ENCODE measurements around the gene GALNT12.

DNA sequence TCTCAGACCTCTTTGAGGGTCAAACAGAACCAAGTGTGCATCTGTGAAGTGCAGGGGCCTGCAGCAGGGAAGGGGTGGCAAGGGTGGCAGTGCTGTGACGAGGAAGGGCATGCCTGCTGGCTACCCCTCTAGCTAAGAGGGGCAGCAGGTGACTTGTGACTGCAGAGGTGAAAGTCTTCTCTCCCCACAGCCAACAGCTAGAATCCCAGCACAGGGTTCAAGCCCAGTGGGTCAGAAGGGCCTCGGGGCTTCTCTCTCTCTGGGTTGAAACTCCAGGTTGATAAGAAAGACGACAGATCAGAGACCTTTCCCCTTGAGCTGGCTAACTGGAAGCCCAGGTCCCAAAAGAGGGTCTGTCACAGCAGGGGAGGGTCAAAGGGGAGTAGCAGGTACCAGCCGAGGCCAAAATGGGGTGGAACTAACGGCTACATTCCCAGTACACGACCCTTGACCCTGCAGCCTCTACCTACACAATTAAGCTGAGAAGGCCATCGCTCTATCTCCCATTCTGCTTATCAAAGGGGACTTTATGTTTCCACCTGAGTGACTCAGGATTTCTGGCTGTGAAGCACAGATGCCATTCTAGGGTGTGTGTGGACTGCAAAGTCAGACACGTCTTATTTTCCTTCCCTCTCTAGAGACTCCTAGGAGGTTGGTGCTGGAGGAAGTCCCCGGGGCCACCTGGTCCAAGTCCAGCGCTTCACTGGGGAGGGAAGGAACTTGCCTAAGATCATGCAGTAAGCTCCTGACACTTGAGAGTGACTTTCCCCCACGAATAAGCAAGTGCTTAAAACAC is 25.7 kb upstream of the GALNT12 start:
- TF ChIP-seq, protein P1, sequence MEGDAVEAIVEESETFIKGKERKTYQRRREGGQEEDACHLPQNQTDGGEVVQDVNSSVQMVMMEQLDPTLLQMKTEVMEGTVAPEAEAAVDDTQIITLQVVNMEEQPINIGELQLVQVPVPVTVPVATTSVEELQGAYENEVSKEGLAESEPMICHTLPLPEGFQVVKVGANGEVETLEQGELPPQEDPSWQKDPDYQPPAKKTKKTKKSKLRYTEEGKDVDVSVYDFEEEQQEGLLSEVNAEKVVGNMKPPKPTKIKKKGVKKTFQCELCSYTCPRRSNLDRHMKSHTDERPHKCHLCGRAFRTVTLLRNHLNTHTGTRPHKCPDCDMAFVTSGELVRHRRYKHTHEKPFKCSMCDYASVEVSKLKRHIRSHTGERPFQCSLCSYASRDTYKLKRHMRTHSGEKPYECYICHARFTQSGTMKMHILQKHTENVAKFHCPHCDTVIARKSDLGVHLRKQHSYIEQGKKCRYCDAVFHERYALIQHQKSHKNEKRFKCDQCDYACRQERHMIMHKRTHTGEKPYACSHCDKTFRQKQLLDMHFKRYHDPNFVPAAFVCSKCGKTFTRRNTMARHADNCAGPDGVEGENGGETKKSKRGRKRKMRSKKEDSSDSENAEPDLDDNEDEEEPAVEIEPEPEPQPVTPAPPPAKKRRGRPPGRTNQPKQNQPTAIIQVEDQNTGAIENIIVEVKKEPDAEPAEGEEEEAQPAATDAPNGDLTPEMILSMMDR (IDR thresholded peaks at IDR 0.05), result no peak
- TF ChIP-seq EZH2 (IDR thresholded peaks at IDR 0.05) (no peak), EZH2phosphoT487 (IDR thresholded peaks at IDR 0.05) (no peak)

Data from neural progenitor cell (in vitro differentiated cells).